Stimulated activated CD8-positive, alpha-beta memory T cell treated with anti-CD3 and anti-CD28 coated beads, Interleukin-15, amount 100 ng/mL, for 4 hours (primary cell): ENCODE data around the gene CD79A.
A peak's percentile ranks its signal among the peaks of the same experiment; 100 is the strongest.

Source experiments
- DNase-seq, 2 donors: peaks; one replicate each; pipeline ENCODE4 v3.0.0-alpha.2; 2020; ENCODE audit warnings: low read depth in 2 of 2

CD79A gene

GRCh38 chr19:41883821-41884733 is 7.0 kb downstream of the CD79A start:
- peak; percentile 75 to 78 for DNase-seq

GRCh38 chr19:41886761-41887710 is 10.0 kb downstream of the CD79A start:
- DNase-seq, result peak in 1 of 2 donors; percentile 50

GRCh38 chr19:41887711-41888382 is 10.8 kb downstream of the CD79A start:
- DNase-seq, result peak; percentile 82 to 86

GRCh38 chr19:41888926-41889325 is 11.8 kb downstream of the CD79A start:
- no peak for DNase-seq

GRCh38 chr19:41889896-41890295 is 12.8 kb downstream of the CD79A start:
- no peak for DNase-seq

GRCh38 chr19:41890936-41891335 is 13.9 kb downstream of the CD79A start:
- no peak for DNase-seq

GRCh38 chr19:41892173-41892902 is 15.3 kb downstream of the CD79A start:
- DNase-seq, result no peak

- no peak for DNase-seq
Measured at GRCh38 chr19:41893899-41894298, 16.8 kb downstream of the CD79A start.

GRCh38 chr19:41894350-41894749 is 17.3 kb downstream of the CD79A start:
- DNase-seq, result no peak

GRCh38 chr19:41895745-41896580 is 18.9 kb downstream of the CD79A start:
- DNase-seq, result no peak

GRCh38 chr19:41896581-41896942 is 19.5 kb downstream of the CD79A start:
- DNase-seq, result no peak

GRCh38 chr19:41897181-41897580 is 20.1 kb downstream of the CD79A start:
- no peak for DNase-seq

- no peak for DNase-seq
Measured at GRCh38 chr19:41897820-41898219, 20.7 kb downstream of the CD79A start.

- no peak for DNase-seq
Measured at GRCh38 chr19:41898235-41898634, 21.2 kb downstream of the CD79A start.

GRCh38 chr19:41901707-41902360 is 24.8 kb downstream of the CD79A start:
- no peak for DNase-seq

- DNase-seq, result no peak
Measured at GRCh38 chr19:41902594-41902993, 25.5 kb downstream of the CD79A start.

- DNase-seq, result no peak
Measured at GRCh38 chr19:41903193-41903953, 26.3 kb downstream of the CD79A start.

GRCh38 chr19:41904118-41904870 is 27.2 kb downstream of the CD79A start:
- DNase-seq, result no peak
